Spleen (tissue), 7 donors: ENCODE data around the gene COPG2.

Experiments used
- POLR2A ChIP-seq, 3 donors: fragments of 450-650 bp; IDR thresholded peaks; one replicate each; pipeline ENCODE4 v1.5.1; 2017; ENCODE audit warnings: antibody characterized with exemption in 3 of 3, mild to moderate bottlenecking in 1 of 3
- POLR2AphosphoS5 ChIP-seq, 3 donors: sonication (generic); formaldehyde crosslinking; IDR thresholded peaks; one replicate each; pipeline ENCODE4 v1.5.1; 2017; ENCODE audit warnings: antibody characterized with exemption in 3 of 3
- TF ChIP-seq, protein P1 (sequence below), 11 experiments: fragments of 200-600 bp in 7 of 11; fragments of 450-650 bp in 4 of 11; sonication (generic) in 4 of 11; IDR thresholded peaks in 8 of 11; conservative IDR thresholded peaks in 3 of 11; 1 replicate in 7 of 11; 2 replicates in 4 of 11; pipeline versions ENCODE4 v1.4.0 to v1.8.0; 2016 to 2021; ENCODE audit warnings: antibody characterized with exemption in 11 of 11, inconsistent platforms in 4 of 11, mild to moderate bottlenecking in 1 of 11
- donor health status: DM: no; HTN: no; CAD: no; lungs with moderate emphysema.
- donor health status: DM: no; HTN: no; CAD: no.
- donor health status: DM: no; HTN: no; CAD: no.

DNA sequence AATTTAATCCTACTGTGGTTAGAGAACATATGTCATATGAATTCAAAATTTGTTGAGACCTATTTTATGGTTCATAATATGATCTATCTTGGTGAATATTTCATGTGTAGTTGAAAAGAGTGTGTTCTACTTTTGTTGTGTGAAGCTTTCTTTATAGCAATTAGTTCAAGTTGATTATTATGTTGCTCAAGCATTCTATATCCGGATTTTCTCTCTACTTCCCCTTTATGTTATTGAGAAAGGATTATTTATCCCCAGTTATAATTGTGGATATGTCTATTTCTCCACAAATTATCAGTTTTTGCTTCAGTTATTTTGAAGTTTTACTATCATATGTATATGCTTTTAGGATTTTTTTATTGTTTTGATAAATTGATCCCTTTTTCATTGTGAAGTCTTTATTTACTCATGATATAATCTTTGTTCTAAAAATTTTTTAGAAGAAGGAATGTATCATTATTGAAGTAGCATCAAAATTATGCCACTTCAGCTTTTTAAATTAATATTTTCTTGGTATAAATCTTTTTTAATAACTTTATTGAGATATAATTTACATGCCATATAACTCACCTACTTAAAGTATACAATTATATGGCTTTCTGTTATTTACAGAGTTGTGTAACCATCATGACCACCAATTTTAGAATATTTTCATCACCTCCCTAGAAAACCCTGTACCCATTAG, 188.7 kb downstream of the COPG2 start:
- TF ChIP-seq, protein P1, sequence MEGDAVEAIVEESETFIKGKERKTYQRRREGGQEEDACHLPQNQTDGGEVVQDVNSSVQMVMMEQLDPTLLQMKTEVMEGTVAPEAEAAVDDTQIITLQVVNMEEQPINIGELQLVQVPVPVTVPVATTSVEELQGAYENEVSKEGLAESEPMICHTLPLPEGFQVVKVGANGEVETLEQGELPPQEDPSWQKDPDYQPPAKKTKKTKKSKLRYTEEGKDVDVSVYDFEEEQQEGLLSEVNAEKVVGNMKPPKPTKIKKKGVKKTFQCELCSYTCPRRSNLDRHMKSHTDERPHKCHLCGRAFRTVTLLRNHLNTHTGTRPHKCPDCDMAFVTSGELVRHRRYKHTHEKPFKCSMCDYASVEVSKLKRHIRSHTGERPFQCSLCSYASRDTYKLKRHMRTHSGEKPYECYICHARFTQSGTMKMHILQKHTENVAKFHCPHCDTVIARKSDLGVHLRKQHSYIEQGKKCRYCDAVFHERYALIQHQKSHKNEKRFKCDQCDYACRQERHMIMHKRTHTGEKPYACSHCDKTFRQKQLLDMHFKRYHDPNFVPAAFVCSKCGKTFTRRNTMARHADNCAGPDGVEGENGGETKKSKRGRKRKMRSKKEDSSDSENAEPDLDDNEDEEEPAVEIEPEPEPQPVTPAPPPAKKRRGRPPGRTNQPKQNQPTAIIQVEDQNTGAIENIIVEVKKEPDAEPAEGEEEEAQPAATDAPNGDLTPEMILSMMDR (IDR thresholded peaks at IDR 0.05 in 8 of 11, conservative IDR thresholded peaks at IDR 0.05 in 3 of 11) = no peak
- no peak for TF ChIP-seq POLR2A (IDR thresholded peaks at IDR 0.05)
- TF ChIP-seq POLR2AphosphoS5 (IDR thresholded peaks at IDR 0.05) = no peak
